GM21515 (cell line): ENCODE measurements around the gene SCRN1.
"Not testable (repeated sequence)": the region's sequence is repeated elsewhere in the genome, so short reads cannot be mapped to it uniquely, and the experiment has no call there.

ENCODE experiments used
- ATAC-seq: cut with Tn5 transposase; IDR thresholded peaks from one replicate; pipeline ENCODE4 v1.9.1; 2021; ENCODE audit not compliant: unreplicated experiment

SCRN1 gene

DNA sequence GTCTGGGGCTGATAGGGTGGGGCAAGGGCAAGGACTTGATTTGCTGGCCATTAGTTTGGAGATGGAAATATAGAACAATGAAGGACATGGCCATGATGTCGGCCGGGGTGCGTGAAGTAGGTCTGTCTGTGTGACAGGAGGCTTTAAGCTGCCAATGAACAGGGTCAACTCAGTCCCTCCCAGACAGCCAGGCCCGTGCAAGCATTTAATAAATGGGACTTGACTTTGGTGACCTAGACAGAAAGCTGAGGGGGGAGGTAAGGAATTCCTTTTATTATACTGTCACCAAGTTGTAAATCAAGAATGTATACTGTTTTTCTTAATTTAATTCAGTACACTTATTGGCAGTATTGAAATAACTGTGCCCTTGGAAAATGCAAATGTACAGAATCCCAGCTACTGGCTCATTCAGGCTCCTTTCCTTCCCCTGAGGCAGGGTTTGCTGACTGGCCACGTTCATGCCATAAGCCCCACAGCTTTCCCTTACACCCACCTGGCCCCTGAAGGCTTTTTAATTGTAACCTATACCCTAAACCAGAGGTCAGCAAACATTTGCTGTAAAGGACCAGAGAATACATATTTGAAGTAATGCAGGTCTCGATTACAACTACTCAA lies 96.1 kb downstream of the SCRN1 start:
- ATAC-seq, result no peak

DNA sequence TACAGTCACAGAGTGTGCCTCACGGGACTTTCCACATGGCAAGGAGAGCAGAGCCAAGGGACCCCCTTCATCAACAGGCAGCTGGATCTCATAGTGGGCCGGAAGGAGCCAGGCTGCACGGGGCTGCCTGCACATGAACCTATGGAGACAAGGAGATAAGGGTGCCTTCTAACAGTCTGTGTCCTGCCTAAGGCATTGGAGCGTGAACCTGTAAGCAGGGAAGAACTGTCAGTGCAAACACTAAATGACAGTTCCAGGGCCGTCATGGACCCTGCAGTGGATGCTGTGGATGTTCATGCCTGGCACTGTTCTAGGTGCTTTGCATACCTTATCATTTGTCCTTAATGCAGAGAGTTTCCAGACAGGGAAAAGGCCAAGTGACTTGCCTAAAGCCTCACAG lies 97.4 kb downstream of the SCRN1 start:
- ATAC-seq, result no peak

- ATAC-seq, result no peak
These were observed 97.8 kb downstream of the SCRN1 start for GRCh38 chr7:29891766-29892165.

DNA sequence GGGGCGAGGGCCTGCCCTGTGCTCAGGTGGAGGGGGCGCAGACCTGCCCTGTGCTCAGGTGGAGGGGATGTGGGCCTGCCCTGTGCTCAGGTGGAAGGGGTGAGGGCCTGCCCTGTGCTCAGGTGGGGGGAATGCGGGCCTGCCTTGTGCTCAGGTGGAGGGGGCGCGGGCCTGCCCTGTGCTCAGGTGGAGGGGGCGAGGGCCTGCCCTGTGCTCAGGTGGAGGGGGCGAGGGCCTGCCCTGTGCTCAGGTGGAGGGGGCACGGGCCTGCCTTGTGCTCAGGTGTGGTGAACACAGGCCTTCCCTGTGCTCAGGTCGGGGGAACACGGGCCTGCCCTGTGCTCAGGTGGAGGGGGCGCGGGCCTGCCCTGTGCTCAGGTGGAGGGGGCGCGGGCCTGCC lies 98.8 kb downstream of the SCRN1 start:
- not testable (repeated sequence) for ATAC-seq

- no peak for ATAC-seq
These were observed 99.3 kb downstream of the SCRN1 start for GRCh38 chr7:29890251-29890650.

GRCh38 chr7:29889288-29889687 lies 100.3 kb downstream of the SCRN1 start:
- ATAC-seq, result no peak

- no peak for ATAC-seq
These were observed 101.6 kb downstream of the SCRN1 start for GRCh38 chr7:29888006-29888405.

DNA sequence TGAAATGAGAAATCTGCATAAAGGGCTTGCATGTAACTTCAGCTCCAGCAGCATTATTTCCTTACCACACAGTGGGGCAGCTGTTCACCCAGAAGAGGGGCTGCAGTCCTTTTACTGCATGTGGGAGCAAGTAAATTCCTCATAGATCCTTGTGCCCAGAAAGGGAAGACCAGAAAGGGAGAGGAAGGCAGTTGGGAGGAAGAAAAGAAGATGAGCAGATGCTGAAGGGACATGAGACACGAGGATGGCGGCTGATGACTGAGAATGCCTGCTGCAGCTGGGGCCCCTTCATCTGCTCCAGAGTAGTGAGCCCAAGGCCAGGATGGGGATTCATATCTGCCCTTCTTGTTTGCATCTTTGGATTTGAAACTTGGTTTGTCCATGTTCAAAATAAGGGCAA lies 102.8 kb downstream of the SCRN1 start:
- ATAC-seq, result no peak

DNA sequence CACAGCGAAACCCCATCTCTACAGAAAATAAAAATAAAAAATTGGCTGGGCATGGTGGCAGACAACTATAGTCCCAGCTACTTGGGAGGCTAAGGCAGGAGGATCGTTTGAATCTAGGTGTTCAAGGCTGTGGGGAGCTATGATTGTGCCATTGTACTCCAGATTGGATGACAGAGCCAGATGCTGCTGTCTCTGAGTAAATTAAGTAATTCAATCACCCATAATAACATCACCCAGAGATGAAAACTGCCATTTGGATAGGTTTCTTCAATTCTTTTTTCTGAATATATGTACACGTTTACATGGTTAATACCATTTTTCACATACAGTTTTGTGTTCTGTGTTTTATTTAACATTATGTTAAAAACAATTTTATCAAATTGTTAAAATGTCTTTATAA lies 104.0 kb downstream of the SCRN1 start:
- ATAC-seq, result no peak

- ATAC-seq, result no peak
These were observed 105.0 kb downstream of the SCRN1 start for GRCh38 chr7:29884399-29885272.

GRCh38 chr7:29883462-29884398 lies 105.9 kb downstream of the SCRN1 start:
- no peak for ATAC-seq

DNA sequence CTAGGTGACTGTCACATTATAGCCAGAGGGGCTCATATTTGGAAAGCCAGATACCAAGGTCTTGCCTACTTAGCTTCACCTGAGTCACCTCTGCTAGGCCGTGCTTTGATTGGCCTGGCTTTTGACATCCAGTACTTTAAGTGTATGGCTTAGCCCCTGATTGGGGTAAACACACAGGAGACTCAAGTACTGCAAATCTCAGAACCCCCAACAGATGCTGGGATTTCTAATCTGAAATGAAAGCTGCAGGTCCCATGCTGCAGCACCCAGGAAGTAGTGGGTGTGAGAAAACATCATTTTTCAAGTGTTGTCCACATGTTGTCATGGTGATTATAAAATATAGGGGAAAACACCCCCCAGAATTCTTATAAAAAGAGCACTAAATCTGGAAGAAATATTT lies 107.1 kb downstream of the SCRN1 start:
- no peak for ATAC-seq

DNA sequence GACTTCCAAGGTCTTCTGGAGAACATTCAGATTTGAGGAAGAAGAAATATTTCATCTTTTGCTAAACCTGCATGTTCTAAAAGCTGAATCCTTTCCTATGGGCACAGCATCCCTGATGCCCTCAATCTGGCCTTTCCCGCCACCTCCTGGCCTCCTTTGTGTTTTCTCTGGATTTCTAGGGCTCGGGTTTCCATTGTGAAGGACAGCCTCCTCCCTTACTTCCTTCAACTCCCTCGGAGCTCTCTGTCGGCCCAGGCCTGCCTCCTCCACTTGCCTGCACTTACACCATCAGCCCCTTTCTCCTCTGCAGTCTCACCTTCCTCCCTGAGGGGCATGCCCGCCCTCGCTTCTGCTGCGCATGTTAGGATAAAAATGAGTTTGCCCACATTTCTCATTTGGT lies 107.9 kb downstream of the SCRN1 start:
- ATAC-seq, result no peak

- ATAC-seq, result no peak
These were observed 110.0 kb downstream of the SCRN1 start for GRCh38 chr7:29879609-29880008.

- ATAC-seq, result no peak
These were observed 111.4 kb downstream of the SCRN1 start for GRCh38 chr7:29878081-29878688.

- ATAC-seq, result no peak
These were observed 112.4 kb downstream of the SCRN1 start for GRCh38 chr7:29877196-29877595.

- no peak for ATAC-seq
These were observed 113.9 kb downstream of the SCRN1 start for GRCh38 chr7:29875741-29876140.

DNA sequence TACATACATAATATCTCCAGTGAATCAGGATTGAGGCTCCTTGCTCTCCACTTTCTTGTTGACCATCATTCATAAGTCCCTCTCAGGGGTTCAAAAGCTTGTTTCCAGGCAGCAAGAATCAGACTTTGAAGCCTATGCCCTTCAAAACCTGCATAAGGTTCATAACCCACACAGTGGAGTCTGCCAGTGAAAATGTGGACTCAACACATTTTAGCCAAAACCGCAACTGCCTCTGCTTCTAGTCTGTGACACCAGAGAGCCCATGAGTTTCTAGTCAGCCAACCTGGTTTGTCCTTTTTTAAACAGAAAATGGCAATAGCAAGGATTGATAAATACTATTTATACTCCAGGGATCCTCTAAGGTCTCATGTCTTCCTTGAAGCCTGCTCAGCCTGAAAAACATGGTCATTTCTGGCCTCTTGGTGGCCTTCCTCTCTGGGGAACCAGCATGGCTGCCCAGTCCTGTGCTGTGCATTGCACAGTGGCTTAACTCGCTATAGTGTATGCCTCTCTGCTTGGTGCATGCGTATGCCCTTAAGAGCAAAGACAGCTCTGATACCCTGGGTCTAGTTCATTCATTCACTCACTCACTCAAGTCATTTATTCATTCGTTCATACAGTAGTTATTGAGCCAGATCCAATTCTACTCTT lies 115.8 kb downstream of the SCRN1 start:
- no peak for ATAC-seq

DNA sequence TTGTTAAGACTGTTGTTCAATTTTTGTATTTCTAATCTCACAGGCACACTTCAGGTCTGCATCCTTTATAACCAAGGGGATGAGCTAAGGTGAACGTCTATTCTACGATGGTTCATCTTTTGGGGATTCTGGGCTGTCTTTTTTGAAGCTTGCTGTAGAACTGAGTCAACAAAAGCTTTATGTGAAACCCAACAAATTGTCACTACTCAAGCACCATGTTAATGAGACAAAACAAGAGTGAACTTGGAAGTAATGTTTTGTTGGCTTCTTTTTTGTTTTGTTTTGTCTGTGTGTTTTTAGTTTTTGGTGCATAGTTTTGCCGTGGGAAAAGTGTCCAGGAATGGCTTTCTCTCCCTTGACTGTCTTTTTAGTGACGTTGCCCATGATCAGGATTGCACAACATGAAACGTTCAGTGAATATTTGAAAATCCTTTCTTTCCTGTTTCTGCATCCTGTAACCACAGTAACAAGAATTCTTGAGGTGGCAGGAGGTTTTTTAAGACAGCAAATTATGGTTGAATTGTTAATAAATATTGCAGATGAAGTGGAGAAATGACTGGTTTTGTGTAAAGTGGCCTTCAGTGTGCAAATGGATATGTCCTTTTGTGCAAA lies 117.7 kb downstream of the SCRN1 start:
- no peak for ATAC-seq
